Stimulated activated CD4-positive, alpha-beta T cell treated with anti-CD3 and anti-CD28 coated beads, TNF-alpha, amount 100 ng/mL, for 48 hours (primary cell): Measurements from ENCODE around the gene SCUBE1.
A peak's percentile ranks its signal among the peaks of the same experiment; 100 is the strongest.
"Not testable (repeated sequence)": the region's sequence is repeated elsewhere in the genome, so short reads cannot be mapped to it uniquely, and the experiment has no call there.

Experiments
- DNase-seq, 3 donors: peaks; one replicate each; pipeline ENCODE4 v3.0.0-alpha.2; 2020; ENCODE audit warnings: low read depth in 3 of 3

SCUBE1 gene

DNA sequence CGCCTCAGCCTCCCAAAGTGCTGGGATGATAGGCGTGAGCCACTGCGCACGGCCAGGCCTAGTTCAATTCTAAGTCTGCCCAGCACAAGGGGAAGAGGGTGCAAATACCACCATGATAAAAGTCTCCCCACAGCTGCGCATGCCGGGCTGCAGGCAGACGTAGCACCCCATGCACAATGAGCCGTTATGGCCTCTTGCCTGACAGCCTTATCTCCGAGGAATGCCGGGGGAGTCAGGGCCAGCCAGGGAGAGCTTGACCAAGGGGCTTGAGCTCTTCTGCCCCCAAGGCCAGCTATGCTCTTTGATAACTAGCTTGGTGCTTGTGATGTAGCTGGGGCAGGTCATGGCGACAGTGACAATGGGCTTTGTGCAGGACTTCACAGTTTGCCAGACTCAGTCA lies 13.7 kb upstream of the SCUBE1 start:
- DNase-seq: no peak

DNA sequence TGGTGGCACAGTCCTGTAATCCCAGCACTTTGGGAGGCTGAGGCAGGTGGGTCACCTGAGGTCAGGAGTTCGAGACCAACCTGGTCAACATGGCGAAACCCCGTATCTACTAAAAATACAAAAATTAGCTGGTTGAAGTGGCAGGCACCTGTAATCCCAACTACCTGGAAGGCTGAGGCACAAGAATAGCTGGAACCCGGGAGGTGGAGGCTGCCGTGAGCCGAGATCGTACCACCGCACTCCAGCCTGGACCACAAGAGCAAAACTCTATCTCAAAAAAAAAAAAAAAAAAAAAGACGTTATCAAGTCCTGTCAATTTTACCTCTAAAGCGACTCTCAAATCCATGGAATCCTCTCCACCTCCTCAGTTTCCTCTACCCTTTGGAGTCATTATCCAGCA lies 12.5 kb upstream of the SCUBE1 start:
- not testable (repeated sequence) for DNase-seq

DNA sequence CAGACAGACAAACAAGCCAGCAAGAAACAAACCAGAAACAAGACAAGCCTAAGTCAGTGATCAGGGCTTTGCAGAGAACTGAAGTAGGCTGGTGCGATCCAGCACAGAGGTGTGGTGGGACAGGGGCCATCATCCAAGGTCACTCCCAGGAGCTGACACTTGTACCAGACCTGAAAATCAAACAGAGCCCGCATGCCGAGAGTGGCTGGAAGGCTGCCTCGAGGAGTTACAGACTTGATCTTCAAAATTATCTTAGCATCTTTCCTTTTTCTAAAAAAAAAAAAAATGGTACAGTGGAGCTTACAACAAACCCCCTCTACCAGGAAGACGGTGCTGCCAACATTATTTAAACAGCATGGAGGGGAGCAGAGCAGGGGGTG lies 8.8 kb upstream of the SCUBE1 start:
- DNase-seq: no peak

DNA sequence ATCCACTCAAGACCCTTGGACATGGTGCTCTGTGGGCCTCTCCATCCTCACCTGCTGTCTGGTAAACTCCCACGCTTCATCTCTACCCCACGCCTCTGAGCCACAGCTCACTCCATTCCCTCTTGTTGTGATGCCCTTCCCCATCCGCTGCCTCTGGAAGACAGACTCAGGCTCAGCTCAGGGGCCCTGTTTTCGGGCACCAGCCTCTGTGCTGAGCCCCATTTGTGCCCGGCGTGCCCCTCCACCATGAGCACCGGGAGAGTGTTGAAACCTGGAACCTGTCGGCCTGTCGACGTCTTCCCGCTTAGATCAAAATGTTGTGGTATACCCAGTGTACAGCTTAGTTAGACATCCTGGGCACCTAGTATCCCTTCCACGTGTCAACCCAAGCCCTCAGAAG lies 6.5 kb upstream of the SCUBE1 start:
- no peak for DNase-seq

DNA sequence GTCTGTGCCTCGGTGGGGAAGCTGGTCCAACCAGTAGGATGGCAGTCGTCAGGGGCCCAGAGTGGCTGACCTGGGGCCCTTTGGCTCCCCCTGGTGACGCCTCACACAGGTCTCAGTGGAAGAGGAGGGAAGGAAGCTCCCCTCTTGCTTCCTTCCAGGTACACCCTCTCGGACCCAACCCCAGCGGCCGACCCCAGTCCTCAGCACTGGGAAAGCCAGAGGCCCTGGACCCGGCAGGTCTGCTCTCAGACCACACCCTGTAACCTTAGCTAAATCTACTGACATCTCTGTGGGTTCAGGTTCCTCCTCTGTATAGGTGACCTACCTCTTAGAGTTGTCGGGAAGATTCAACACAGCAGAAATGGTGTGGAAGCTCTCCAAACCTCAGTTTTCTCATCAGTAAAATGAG lies 3.4 kb upstream of the SCUBE1 start:
- DNase-seq: peak; percentile 18 to 62 (median 35)

DNA sequence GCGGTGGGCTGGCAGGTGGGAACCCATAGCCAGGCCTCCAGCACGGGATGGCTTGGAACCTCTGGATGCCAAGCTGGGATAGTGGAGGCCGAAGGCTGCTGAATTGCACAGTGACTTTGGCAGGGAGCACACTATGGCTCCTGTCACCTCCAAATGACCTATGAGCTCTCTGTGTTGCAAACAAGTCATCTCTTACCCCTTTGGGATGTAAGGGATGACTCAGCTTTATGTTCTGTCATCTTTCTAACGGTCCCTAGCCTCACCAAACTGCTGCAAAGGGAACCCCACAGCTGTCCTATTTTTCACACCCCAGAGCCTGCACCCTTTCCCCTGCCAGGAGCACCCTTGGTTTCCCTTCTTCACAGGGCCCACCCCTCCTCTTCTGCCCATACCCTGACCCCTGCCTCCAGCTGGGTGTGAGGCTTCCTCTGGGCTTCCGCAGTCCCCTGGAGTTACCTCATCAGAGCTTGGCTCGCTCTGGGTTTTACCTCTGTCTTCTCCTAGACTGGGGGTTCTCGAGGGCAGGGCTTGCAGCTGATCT lies 2.7 kb upstream of the SCUBE1 start:
- no peak for DNase-seq

DNA sequence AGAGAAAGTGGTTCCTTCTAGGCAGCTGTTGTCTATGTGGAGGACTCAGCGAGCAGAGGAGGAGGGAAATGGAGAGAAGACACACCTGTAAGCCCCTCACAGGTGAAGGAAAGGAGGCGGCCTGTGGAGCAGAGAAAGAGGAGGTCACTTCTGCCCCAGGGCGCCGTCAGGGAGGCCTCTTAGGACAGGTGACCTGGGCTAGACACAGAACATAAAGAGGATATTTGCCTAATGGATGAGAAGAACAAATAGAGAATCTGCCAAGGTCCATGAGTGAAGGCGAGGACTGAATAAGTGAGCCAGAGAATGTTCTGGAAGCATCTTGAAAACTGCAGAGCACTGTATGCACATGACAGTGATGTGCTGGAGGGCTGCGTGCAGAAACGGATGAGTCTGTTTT lies 2.2 kb upstream of the SCUBE1 start:
- no peak for DNase-seq

DNA sequence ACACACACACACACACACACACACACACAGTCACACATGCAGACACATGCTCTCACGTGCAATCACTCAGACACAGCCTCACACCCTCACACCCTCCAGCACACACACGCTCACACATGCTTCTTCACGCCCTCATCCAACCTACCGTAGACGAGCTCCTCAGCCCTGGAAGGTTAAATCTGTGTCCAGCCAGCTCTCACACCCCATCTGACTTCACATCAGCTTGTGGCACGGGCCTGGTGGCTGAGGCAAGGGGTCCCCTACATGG lies 1.3 kb upstream of the SCUBE1 start:
- no peak for DNase-seq

DNA sequence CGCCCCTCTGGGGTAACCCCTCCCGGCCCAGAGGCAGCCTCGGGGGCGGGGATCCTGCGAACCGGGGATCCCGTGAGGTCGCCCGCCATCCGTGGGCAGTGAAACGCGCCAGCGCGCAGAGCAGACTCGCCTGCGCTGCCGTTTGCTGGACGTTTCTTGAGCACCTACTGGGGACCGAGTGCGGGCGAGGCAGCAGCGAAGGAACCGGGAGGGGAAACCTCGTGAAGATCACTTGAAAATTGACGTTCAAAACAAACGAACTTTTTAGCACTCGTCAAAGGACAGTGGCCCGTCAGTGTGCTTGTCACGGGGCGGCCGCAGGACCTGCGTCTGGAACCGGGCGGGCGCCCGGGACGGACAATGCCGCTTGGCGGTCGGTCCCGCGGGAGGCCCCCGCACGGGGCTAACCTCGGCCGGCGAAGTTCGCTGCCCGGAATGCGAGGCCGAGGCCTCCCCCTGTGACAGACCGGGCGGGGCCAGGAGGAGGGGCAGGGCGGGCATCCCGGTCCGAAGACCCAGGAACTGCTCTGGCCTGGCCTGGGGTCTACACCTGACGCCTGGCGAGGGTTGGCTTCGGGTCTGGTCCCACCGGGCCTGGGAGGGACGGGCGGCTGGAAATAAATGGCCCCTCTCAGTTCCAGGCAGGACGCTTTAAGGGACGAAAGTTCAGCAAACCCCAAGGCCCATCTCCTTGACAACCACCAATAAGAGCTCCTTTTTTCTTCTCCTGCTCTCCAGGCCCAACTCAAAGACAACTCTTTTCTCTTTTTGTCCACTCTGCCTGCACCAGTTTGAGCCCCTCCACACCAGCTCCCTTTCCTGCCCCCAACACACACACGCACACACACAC lies 723 bp upstream of the SCUBE1 start:
- DNase-seq: no peak

DNA sequence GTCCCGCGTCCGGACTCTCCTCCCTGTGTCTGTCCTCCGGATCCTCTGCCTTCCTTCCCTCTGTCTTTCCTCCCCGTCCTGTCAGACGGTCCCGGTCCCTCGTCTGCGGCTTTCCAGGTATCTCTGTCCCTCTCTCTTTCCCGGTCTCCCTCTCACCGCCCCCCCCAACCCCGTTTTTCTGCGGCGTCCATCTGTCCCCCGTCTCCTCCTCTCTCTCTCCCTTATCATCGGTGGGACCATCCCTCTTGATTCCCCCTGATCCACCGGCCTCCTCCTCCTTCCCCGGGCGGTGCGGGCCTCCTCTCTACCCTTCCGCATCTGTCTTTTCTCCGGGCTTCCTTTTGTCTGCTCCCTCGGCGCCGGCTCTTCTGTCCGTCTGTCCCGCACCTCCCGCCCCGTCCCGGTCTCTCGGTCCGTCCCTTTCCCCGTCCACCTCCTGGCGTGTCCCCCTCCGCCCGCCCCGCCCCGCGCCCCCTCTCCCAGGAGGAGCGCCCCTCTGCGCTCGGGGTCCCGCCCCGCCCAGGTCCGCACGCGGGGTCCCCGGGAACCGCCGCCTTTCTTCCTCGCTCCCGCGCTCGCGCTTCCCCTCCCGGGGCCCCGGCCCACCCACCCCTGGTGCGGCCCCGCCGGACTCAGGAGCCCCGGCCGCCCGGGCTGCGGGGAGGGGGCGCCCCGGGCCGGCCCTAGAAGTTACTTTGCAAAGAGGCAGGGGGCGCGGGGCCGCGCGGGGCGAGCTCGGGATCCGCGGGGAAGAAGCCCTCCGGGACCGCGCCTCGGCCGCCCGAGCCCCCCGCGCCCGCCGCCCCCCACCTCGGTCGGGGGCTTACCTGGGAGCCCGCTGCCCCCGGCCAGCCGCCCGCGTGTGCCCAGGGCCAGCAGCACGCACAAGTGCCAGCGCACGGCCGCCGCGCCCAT lies 568 bp downstream of the SCUBE1 start:
- no peak for DNase-seq

DNA sequence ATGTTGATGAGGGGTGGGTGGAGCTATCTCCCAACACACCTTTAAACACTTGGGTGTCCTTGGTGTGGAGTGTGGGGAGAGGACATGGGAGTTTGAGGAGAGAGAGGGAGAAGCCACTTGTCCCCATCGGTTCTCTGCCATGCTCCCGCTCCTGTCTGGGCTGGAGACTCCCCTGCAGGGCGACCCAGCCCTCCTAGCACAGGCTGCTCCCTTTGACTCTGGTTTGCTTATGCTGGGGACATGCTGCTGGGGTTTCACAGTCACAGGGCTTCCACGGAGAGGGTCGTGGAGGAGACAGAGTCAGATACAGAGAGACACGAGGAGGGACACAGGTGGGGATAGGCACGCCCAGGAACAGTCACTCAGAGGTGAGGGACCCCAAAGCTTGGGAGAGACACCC lies 1.6 kb downstream of the SCUBE1 start:
- DNase-seq: no peak

DNA sequence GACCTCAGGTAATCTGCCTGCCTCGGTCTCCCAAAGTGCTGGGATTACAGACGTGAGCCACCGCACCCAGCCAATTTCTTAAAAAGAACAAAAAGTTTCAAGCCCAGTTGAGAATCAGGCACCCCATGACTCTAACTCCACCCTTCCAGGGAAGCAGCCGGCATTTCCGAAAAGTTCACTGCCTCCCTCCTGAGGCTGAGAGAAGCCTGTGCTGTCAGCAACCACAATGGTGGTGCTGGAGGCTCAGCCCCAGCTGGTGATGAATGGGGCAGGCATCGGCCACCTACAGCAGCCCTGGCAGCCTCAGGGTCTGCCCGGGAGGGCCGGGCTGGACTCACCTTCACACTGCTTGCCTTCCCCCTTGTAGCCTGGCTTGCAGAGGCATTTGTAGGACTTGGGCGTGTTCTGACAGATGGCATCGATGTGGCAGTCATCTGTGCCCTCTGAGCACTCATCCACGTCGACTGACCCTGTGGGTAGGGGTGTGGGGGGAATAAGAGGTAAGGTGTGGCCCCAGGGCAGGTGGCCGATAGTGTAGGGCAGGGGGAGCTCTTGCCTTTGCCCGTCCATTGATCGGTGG lies 4.3 kb downstream of the SCUBE1 start:
- DNase-seq: no peak

DNA sequence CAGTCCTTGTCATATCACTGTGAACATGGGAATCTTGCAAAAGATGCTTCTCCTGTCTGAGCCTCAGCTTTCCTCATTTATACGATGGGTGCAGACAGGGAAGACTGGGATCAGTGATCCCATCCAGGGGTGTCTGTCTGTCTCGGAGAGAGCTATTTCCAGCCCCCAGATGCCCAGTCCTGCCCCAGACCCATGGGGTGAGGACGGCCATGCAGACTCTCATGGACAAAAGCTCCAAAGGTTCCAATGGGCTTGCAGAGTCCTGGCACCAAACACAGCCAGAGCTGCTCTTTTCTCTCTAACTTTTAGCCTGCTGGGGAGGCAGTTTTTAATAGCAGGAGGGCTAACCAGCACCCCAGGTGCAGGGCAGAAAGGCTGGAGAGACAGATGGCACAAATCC lies 5.2 kb downstream of the SCUBE1 start:
- no peak for DNase-seq

DNA sequence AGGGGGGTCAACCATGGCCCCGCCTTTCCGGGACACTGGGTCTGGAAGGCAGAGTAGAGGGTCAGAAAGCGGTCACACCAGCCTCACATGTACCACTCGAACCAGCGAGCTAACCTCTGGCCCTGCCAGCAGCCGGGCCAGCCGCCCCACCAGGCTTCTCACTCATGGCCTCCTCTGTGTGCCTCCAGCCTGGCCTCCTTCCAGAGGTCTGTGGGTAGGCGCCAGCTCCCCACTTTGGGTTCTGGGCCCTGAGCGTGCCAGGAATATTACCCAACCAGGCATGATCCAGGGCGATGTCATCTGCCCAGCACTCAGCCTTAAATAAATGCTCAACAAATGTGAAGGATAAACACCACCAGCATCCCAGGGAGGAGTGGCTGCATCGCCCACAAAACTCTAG lies 5.8 kb downstream of the SCUBE1 start:
- no peak for DNase-seq

DNA sequence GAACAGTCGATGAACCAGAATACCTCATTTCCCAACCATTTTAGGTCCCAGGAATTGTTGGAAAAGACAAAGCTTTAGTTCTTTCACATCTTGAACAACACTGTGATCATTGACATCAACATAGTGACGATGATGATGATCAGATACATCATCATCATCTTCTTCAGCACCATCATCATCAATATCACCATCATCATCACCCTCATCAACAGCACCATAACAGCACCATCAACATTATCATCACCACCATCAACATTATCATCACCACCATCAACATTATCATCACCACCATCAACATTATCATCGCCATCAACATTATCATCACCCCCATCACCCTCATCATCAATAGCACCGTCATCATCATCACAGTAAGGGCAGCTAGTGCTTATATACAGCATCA lies 8.8 kb downstream of the SCUBE1 start:
- no peak for DNase-seq

DNA sequence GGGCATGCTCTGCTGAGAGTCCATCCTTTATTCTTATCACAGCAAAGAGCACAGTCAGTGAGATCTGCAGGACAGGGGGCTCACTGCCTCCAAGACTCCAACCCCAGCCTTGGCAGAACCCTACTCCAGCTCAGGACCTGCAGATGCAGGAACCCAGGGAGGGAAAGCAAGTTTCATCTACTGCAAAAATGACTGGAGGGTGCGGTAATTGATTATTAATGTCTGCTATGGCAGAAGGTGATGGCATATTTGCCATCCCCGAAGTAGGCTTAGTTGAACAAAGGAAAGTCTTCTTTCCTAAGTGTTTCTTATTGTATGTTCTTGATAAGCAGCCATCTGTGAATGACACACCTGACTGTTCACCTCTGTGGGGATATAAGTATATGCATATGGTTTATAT lies 9.2 kb downstream of the SCUBE1 start:
- no peak for DNase-seq

DNA sequence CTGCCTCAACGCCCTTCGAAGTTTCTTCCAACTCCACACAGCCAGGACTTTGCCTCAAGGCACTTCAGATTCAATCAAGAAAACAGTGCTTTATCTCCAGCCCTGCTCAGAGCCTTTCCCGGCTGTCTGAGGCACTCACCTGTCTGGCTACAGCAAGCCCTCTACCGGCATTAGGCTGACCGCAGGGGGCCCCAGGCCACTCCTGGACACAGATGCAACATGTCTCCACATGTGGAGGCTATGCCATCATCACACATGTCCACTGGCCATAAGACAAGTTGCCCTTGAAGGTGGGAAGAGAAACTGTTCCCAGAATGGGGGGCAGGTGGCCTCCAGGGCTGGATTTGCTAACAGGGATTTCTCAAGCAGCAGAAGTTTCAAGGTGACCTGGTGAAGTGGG lies 10.0 kb downstream of the SCUBE1 start:
- DNase-seq: no peak

DNA sequence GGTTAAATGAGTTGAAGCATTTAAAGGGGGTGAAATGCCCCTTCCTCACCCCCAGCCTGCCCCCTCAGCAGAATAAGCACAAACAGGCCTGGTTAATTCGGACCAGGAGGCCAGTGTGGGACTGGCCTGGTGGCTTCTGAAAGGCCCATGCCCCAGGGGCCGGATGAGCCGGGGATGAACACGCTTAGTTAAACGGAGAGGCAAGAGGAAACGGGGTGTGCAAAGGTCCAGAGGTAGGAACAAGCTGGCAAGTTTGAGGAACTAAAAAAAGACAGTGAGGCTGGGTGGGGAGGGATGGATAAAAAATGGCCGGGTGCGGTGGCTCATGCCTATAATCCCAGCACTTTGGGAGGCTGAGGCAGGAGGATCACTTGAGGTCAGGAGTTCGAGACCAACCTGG lies 11.5 kb downstream of the SCUBE1 start:
- no peak for DNase-seq

DNA sequence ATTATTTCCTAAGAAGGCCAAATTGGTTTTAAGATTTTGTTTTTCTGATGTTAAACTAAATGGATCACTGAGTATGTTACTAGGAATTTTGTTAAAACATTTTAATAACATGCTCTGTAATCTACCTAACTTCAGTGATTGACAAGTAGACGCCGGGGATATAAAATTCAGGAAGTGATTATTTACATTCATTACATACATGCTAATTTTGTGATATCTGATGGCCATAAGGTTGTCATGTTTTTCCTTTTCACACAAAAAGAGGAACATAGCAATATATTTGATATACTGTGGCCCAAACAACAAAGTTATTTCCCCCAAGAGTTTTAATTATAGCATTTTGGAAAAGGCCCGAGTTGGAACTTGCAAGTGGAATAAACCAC lies 12.1 kb downstream of the SCUBE1 start:
- no peak for DNase-seq

DNA sequence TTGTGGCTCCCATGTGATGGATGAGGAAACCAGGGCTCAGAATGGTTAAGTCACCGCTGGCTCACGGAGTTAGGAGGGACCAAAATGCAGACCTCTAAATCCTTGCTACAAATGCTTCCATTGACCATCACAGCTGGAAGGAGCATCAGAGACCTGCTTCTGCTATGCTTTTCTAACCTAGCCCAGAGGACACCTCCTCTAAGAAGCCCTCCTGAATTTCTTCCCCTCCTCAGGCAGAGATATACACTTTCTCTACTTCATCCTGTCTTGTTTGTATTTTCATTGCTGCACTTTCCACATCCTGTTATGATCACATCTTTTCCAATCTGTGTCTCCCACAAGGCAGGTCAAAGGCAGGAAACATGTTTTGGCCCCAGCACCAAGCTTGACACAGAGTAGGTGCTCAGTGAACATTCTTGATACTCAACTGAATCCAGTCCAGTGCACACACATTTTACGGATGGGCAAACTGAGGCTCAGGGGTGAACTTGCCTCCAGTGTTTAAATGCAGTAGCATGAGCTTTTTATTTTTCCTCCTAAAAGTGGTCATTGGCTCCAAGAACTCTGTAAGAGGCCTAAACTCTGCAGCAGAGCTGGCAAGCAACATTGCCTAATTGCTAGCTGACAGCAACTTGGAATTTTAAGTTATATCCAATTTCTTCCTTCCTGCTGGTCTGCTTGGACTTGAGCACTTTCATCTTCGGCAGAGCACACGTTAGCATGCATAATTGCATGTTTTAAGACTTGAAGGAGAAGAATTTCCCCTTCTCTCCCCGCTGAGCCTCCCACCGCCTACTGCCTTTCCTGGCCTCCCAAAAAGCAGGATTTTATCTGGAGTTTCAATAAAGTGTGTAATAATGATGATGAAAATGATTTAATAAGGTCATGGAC lies 12.7 kb downstream of the SCUBE1 start:
- no peak for DNase-seq

DNA sequence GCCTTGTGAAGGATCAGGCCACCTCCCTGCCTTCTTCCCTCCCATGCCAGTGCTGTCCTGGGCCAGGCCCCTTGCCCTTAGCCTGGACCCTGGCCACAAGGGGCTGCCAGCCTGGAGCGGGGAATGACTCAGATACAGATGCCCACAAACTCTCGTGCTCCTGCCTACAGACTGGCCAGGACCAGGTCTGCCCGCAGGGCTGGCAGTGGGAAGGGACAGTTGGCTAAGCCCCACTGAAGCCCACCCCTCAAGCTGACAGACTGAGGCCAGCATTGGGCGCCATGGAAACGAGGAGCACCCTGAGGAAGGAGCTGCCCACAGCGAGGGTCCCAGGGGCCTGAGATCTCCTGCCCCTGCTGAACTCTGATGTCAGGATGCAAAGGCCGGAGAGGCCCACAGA lies 14.1 kb downstream of the SCUBE1 start:
- no peak for DNase-seq

DNA sequence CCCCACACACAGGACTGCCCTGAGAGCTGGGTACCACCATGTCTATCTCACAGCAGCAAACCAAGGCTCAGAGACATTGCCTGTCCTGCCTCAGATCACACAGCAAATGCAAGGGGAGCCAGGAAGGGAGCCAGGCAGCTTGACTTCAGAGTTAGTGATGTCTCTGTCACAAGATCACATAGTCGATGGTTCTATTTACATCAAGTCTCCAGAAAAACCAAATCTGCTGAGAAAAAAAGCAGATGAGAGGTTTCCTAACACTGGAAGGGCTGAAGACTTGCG lies 16.1 kb downstream of the SCUBE1 start:
- DNase-seq: no peak
